ENCODE results near the gene RNASE12. TPM values are rescaled to one million over a fixed set of nuclear protein-coding genes. Genes with fewer than 3 reads are reported as not detected.

Gene RNASE12
- total and polyA plus RNA-seq, 9 of the 15 experiments (the other 6 are each of a cell fraction or from before 2014, with no cell fraction given) = 0.24 TPM; not detected in 8

DNA sequence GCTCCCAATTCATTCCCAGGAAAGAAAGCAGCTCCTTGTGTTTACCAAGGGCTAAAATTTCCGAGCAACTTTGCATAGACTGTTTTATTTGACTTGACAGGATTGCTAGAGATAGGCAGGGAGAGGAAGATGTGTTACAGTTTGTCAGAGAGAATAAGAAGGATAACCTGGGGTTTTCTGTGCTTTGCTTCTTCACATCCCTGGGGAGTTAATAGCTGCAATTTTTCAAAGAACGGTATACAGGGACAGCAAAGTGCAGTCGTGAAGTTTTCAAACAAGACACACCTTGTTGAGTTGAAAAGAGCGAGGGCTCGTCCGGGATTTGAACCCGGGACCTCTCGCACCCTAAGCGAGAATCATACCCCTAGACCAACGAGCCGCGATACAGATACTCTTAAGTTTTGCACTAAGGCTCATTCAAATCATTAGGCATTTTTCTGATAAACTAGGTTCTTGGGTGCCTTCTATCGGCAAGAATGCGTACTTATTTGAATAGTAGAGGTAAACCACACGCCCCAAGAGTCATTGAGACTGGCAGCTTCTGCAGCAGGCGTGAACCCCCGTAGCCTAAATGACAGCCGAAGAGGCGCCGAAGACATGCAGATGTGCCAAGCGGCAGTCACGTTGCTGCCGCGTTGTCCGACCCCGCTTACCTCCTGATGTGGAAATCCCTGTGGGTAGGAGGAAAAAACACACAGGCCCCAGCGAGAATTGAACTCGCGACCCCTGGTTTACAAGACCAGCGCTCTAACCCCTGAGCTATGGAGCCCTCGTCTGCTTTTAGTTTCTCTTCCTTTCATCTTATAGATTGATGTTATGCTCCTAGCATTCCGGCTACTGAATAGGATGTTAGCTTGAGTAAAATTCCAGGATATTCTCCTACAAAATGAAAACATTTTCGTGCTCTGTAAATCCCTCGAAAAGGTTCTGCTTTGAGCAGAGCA is 22.2 kb upstream of the RNASE12 start (continued):
- no peak for TF ChIP-seq CBX2 (IDR thresholded peaks at IDR 0.05; ENCODE audit: insufficient read depth, low read length, poor library complexity, severe bottlenecking)
- TF ChIP-seq, protein P1, sequence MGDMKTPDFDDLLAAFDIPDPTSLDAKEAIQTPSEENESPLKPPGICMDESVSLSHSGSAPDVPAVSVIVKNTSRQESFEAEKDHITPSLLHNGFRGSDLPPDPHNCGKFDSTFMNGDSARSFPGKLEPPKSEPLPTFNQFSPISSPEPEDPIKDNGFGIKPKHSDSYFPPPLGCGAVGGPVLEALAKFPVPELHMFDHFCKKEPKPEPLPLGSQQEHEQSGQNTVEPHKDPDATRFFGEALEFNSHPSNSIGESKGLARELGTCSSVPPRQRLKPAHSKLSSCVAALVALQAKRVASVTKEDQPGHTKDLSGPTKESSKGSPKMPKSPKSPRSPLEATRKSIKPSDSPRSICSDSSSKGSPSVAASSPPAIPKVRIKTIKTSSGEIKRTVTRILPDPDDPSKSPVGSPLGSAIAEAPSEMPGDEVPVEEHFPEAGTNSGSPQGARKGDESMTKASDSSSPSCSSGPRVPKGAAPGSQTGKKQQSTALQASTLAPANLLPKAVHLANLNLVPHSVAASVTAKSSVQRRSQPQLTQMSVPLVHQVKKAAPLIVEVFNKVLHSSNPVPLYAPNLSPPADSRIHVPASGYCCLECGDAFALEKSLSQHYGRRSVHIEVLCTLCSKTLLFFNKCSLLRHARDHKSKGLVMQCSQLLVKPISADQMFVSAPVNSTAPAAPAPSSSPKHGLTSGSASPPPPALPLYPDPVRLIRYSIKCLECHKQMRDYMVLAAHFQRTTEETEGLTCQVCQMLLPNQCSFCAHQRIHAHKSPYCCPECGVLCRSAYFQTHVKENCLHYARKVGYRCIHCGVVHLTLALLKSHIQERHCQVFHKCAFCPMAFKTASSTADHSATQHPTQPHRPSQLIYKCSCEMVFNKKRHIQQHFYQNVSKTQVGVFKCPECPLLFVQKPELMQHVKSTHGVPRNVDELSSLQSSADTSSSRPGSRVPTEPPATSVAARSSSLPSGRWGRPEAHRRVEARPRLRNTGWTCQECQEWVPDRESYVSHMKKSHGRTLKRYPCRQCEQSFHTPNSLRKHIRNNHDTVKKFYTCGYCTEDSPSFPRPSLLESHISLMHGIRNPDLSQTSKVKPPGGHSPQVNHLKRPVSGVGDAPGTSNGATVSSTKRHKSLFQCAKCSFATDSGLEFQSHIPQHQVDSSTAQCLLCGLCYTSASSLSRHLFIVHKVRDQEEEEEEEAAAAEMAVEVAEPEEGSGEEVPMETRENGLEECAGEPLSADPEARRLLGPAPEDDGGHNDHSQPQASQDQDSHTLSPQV (IDR thresholded peaks at IDR 0.05) = peak; percentile 76
- TF ChIP-seq MYC (IDR thresholded peaks at IDR 0.05; ENCODE audit: low read depth, low read length) = peak; percentile 71
- no peak for TF ChIP-seq MYC (CRISPR knock-in tag; IDR thresholded peaks at IDR 0.05; ENCODE audit: borderline replicate concordance, low read depth)
- TF ChIP-seq, protein P2, sequence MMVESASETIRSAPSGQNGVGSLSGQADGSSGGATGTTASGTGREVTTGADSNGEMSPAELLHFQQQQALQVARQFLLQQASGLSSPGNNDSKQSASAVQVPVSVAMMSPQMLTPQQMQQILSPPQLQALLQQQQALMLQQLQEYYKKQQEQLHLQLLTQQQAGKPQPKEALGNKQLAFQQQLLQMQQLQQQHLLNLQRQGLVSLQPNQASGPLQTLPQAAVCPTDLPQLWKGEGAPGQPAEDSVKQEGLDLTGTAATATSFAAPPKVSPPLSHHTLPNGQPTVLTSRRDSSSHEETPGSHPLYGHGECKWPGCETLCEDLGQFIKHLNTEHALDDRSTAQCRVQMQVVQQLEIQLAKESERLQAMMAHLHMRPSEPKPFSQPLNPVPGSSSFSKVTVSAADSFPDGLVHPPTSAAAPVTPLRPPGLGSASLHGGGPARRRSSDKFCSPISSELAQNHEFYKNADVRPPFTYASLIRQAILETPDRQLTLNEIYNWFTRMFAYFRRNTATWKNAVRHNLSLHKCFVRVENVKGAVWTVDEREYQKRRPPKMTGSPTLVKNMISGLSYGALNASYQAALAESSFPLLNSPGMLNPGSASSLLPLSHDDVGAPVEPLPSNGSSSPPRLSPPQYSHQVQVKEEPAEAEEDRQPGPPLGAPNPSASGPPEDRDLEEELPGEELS (CRISPR knock-in tag; IDR thresholded peaks at IDR 0.05; ENCODE audit: borderline replicate concordance) = 0 out of 2 replicates have a peak, but pooled peaks have one; percentile 34
- no peak for TF ChIP-seq NFRKB (IDR thresholded peaks at IDR 0.05; ENCODE audit: low read depth)
- no peak for TF ChIP-seq KAT7 (CRISPR knock-in tag; IDR thresholded peaks at IDR 0.05; ENCODE audit: borderline replicate concordance)
- TF ChIP-seq RBM14 (IDR thresholded peaks at IDR 0.05; ENCODE audit: borderline replicate concordance, insufficient read depth, low read depth, low read length) = no peak
- TF ChIP-seq RBM17 (IDR thresholded peaks at IDR 0.05; ENCODE audit: borderline replicate concordance, low read depth, low read length) = no peak
- 0 out of 2 replicates have a peak, but pooled peaks have one; percentile 22 for TF ChIP-seq SMARCA5 (IDR thresholded peaks at IDR 0.05)
- TF ChIP-seq TRIM24 (IDR thresholded peaks at IDR 0.05) = peak in 1 of 2 experiments; percentile 45; a peak in 1 of 4 replicates
- TF ChIP-seq, protein P3, sequence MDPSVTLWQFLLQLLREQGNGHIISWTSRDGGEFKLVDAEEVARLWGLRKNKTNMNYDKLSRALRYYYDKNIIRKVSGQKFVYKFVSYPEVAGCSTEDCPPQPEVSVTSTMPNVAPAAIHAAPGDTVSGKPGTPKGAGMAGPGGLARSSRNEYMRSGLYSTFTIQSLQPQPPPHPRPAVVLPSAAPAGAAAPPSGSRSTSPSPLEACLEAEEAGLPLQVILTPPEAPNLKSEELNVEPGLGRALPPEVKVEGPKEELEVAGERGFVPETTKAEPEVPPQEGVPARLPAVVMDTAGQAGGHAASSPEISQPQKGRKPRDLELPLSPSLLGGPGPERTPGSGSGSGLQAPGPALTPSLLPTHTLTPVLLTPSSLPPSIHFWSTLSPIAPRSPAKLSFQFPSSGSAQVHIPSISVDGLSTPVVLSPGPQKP (CRISPR knock-in tag; IDR thresholded peaks at IDR 0.05) = no peak
- TF ChIP-seq ASH1L (IDR thresholded peaks at IDR 0.05; ENCODE audit: borderline replicate concordance, low read depth, partially characterized antibody) = no peak
- no peak; the same call in 1 of the 2 replicates for TF ChIP-seq SOX6 (IDR thresholded peaks at IDR 0.05)
- no peak for TF ChIP-seq ZNF778 (CRISPR knock-in tag; IDR thresholded peaks at IDR 0.05)
- no peak for TF ChIP-seq ARID2 (IDR thresholded peaks at IDR 0.05)
- TF ChIP-seq FUS (optimal IDR thresholded peaks at IDR 0.05; ENCODE audit: low read depth, low read length) = no peak

All from K562 (cell line).